H9 (cell line): ENCODE measurements around the gene AGK. TPM values are rescaled to one million over a fixed set of nuclear protein-coding genes. Genes with fewer than 3 reads are reported as not detected.

Experiments
- DNase-seq: peaks from one replicate; pipeline ENCODE4 v3.0.0-alpha.2; 2017
- H2AFZ ChIP-seq: one replicate; pipeline ENCODE4 v1.6.1; 2013; ENCODE audit warnings: mild to moderate bottlenecking, low read length, control low read depth, moderate library complexity
- H2AK5ac ChIP-seq: 2 replicates; pipeline ENCODE4 v1.6.1; 2013; ENCODE audit warnings: low read length, control low read depth, mixed read lengths; ENCODE audit not compliant: insufficient read length
- H2BK120ac ChIP-seq: one replicate; pipeline ENCODE4 v1.6.1; 2013; ENCODE audit warnings: low read depth, mild to moderate bottlenecking, low read length, control low read depth, inconsistent platforms; ENCODE audit not compliant: poor library complexity, severe bottlenecking
- H2BK12ac ChIP-seq: 2 replicates; pipeline ENCODE4 v1.6.1; 2013; ENCODE audit warnings: low read length, control low read depth, mixed read lengths, low read depth; ENCODE audit not compliant: insufficient read length
- H2BK15ac ChIP-seq: 2 replicates; pipeline ENCODE4 v1.6.1; 2013; ENCODE audit warnings: low read depth, low read length, control low read depth
- H2BK20ac ChIP-seq: one replicate; pipeline ENCODE4 v1.6.1; 2013; ENCODE audit warnings: low read depth, mild to moderate bottlenecking, low read length, control low read depth, inconsistent platforms; ENCODE audit not compliant: poor library complexity, severe bottlenecking
- H2BK5ac ChIP-seq: 2 replicates; pipeline ENCODE4 v1.6.1; 2013; ENCODE audit warnings: low read length, control low read depth, mixed read lengths; ENCODE audit not compliant: insufficient read length
- H3K14ac ChIP-seq: 2 replicates; pipeline ENCODE4 v1.6.1; 2013; ENCODE audit warnings: low read length, control low read depth; ENCODE audit not compliant: insufficient read depth
- H3K18ac ChIP-seq: 2 replicates; pipeline ENCODE4 v1.6.1; 2013; ENCODE audit warnings: low read depth, mild to moderate bottlenecking, mixed read lengths, low read length, control low read depth; ENCODE audit not compliant: insufficient read length
- H3K23ac ChIP-seq: 2 replicates; pipeline ENCODE4 v1.6.1; 2013; ENCODE audit warnings: low read length, control low read depth, mixed read lengths, low read depth; ENCODE audit not compliant: insufficient read length
- H3K23me2 ChIP-seq: 2 replicates; pipeline ENCODE4 v1.6.1; 2013; ENCODE audit warnings: low read depth, mild to moderate bottlenecking, mixed read lengths, low read length, control low read depth; ENCODE audit not compliant: insufficient read length, poor library complexity, severe bottlenecking
- H3K27ac ChIP-seq: 2 replicates; pipeline ENCODE4 v1.5.1; 2013; ENCODE audit warnings: low read length, control low read depth, mixed read lengths, low read depth; ENCODE audit not compliant: insufficient read length
- H3K27me3 ChIP-seq: 2 replicates; pipeline ENCODE4 v1.6.1; 2013; ENCODE audit warnings: low read length, control low read depth, inconsistent platforms; ENCODE audit not compliant: insufficient read depth
- H3K4ac ChIP-seq: 2 replicates; pipeline ENCODE4 v1.6.1; 2013; ENCODE audit warnings: low read depth, mild to moderate bottlenecking, control low read depth, inconsistent platforms, low read length, moderate library complexity
- H3K4me1 ChIP-seq: 2 replicates; pipeline ENCODE4 v1.6.1; 2013; ENCODE audit warnings: low read length, control low read depth, inconsistent platforms; ENCODE audit not compliant: insufficient read depth
- H3K4me2 ChIP-seq: 2 replicates; pipeline ENCODE4 v1.6.1; 2013; ENCODE audit warnings: low read length, control low read depth, mixed read lengths; ENCODE audit not compliant: insufficient read length, insufficient read depth
- H3K56ac ChIP-seq: 2 replicates; pipeline ENCODE4 v1.6.1; 2013; ENCODE audit warnings: low read depth, mild to moderate bottlenecking, mixed read lengths, low read length, control low read depth; ENCODE audit not compliant: insufficient read length
- H3K79me1 ChIP-seq: 2 replicates; pipeline ENCODE4 v1.6.1; 2013; ENCODE audit warnings: low read depth, mild to moderate bottlenecking, moderate library complexity, low read length, control low read depth, inconsistent platforms; ENCODE audit not compliant: insufficient read depth, poor library complexity, severe bottlenecking
- H3K79me2 ChIP-seq: 2 replicates; pipeline ENCODE4 v1.6.1; 2013; ENCODE audit warnings: low read length, control low read depth, inconsistent platforms; ENCODE audit not compliant: insufficient read depth
- H3K9ac ChIP-seq: 2 replicates; pipeline ENCODE4 v1.6.1; 2013; ENCODE audit warnings: low read length, control low read depth, mixed read lengths; ENCODE audit not compliant: insufficient read length; ENCODE audit errors: extremely low read depth
- H3K9me3 ChIP-seq: one replicate; pipeline ENCODE4 v1.6.1; 2013; ENCODE audit warnings: low read depth, low read length, inconsistent platforms; ENCODE audit not compliant: control insufficient read depth
- H3T11ph ChIP-seq: one replicate; pipeline ENCODE4 v1.6.1; 2013; ENCODE audit warnings: mild to moderate bottlenecking, low read length, control low read depth, inconsistent platforms
- H4K20me1 ChIP-seq: one replicate; pipeline ENCODE4 v1.6.1; 2013; ENCODE audit not compliant: control insufficient read depth, insufficient read length, insufficient read depth
- H4K5ac ChIP-seq: 2 replicates; pipeline ENCODE4 v1.6.1; 2013; ENCODE audit warnings: low read depth, mild to moderate bottlenecking, mixed read lengths, low read length, control low read depth; ENCODE audit not compliant: insufficient read length
- H4K8ac ChIP-seq: replicated peaks from 2 replicates; pipeline ENCODE4 v1.6.1; 2013; ENCODE audit warnings: low read length, control low read depth, mixed read lengths, low read depth; ENCODE audit not compliant: insufficient read length
- H4K91ac ChIP-seq: 2 replicates; pipeline ENCODE4 v1.6.1; 2013; ENCODE audit warnings: low read depth, mild to moderate bottlenecking, moderate library complexity, mixed read lengths, low read length, control low read depth; ENCODE audit not compliant: insufficient read length
- H3K27ac Mint-ChIP-seq, 3 experiments: 2 replicates in 2 of 3; 3 replicates in 1 of 3; pipeline ENCODE4 v1.8.0; 2020 to 2021; ENCODE audit warnings: mixed read lengths in 3 of 3, mild to moderate bottlenecking in 1 of 3, moderate library complexity in 1 of 3
- H3K27me3 Mint-ChIP-seq: 2 replicates; pipeline ENCODE4 v1.8.0; 2021; ENCODE audit warnings: low read depth, mild to moderate bottlenecking, moderate library complexity, mixed read lengths
- H3K36me3 Mint-ChIP-seq, 3 experiments: 2 replicates in 2 of 3; 3 replicates in 1 of 3; pipeline ENCODE4 v1.8.0; 2020 to 2021; ENCODE audit warnings: low read depth in 3 of 3, mixed read lengths in 3 of 3; ENCODE audit not compliant: insufficient read depth in 1 of 3
- H3K4me1 Mint-ChIP-seq, 2 experiments: 2 replicates each; pipeline ENCODE4 v1.8.0; 2020; ENCODE audit warnings: mixed read lengths in 2 of 2
- H3K4me3 Mint-ChIP-seq, 2 experiments: 2 replicates in 1 of 2; 3 replicates in 1 of 2; pipeline ENCODE4 v1.8.0; 2020 to 2021; ENCODE audit warnings: mild to moderate bottlenecking in 2 of 2, mixed read lengths in 2 of 2, moderate library complexity in 1 of 2
- H3K9me3 Mint-ChIP-seq, 2 experiments: 2 replicates in 1 of 2; 3 replicates in 1 of 2; pipeline ENCODE4 v1.8.0; 2020; ENCODE audit warnings: mild to moderate bottlenecking in 2 of 2, mixed read lengths in 2 of 2, moderate library complexity in 1 of 2
- WGBS: extraction: QIAGEN DNeasy Blood & Tissue Kit; methylation state at CpG from one replicate; pipeline ENCODE4 v1.1.7; 2013; ENCODE audit warnings: missing lambda C conversion rate, low lambda C conversion rate, mixed read lengths; ENCODE audit not compliant: insufficient read length; ENCODE audit errors: extremely low coverage; 5-methylcytosine and 5-hydroxymethylcytosine counted together
- total RNA-seq: library from RNA; stranded (reverse); gene quantifications from 2 replicates; pipeline ENCODE4 v1.2.1, GENCODE V29; 2021
- TF ChIP-seq, protein P1 (sequence below): fragments of 200-600 bp; sonication (generic); conservative IDR thresholded peaks from 3 replicates; pipeline ENCODE4 v1.8.0; 2021; ENCODE audit warnings: antibody characterized with exemption, mild to moderate bottlenecking

AGK gene
- total RNA-seq, 1 experiment from 2014 or later, result 35.1 TPM

DNA sequence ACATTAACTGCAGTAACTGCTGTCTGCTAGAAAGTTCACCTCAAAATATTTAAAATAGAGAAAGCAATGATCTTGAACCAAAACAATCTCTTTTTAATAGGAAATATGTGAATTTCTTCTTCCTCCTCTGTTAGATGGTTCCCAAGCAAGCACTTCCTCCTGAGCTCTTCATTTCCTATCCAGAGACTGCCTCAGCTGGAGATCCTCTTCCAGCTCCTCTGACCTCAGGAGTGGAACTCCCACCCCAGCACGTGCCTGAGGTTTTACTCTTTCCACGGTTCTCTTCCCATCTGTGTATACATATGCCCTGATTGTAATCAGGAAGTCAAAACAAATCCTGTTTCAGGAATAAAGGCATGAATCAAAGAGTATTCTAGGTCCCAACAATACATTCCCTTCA, 145.1 kb downstream of the AGK start:
- TF ChIP-seq, protein P1, sequence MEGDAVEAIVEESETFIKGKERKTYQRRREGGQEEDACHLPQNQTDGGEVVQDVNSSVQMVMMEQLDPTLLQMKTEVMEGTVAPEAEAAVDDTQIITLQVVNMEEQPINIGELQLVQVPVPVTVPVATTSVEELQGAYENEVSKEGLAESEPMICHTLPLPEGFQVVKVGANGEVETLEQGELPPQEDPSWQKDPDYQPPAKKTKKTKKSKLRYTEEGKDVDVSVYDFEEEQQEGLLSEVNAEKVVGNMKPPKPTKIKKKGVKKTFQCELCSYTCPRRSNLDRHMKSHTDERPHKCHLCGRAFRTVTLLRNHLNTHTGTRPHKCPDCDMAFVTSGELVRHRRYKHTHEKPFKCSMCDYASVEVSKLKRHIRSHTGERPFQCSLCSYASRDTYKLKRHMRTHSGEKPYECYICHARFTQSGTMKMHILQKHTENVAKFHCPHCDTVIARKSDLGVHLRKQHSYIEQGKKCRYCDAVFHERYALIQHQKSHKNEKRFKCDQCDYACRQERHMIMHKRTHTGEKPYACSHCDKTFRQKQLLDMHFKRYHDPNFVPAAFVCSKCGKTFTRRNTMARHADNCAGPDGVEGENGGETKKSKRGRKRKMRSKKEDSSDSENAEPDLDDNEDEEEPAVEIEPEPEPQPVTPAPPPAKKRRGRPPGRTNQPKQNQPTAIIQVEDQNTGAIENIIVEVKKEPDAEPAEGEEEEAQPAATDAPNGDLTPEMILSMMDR, result no peak
- Histone ChIP-seq H2BK20ac (no peak overlapping the region), H2BK12ac (no peak overlapping the region), H3K14ac (no peak overlapping the region), H3K27me3 (no peaks in the 10 kb centered on the region), H3K79me1 (peaks cover 3% of the 10 kb centered on the region), H3K9ac (no peak overlapping the region), H3K23me2 (peaks cover 5% of the 10 kb centered on the region), H4K8ac (no peak overlapping the region), H3K23ac (no peak overlapping the region), H2BK15ac (no peak overlapping the region), H3K4ac (no peak overlapping the region), H2AK5ac (no peak overlapping the region), H2BK5ac (no peak overlapping the region), H3T11ph (no peak overlapping the region), H3K79me2 (no peaks in the 10 kb centered on the region), H3K27ac (no peak overlapping the region), H2BK120ac (no peak overlapping the region), H4K5ac (no peak overlapping the region), H4K91ac (no peak overlapping the region), H2AFZ (no peak overlapping the region), H3K4me2 (no peak overlapping the region), H3K9me3 (no peaks in the 10 kb centered on the region), H3K56ac (no peak overlapping the region), H4K20me1 (no peaks in the 10 kb centered on the region), H3K18ac (no peak overlapping the region), H3K4me1 (peaks cover 5% of the 10 kb centered on the region)
- no CpG with 5 or more reads among the region's 2 CpGs for WGBS
- H3K4me3 Mint-ChIP-seq, result no peak overlapping the region
- 0 out of 7 replicates have a peak, but pooled peaks cover 0 to 3% (median 0%) of the 10 kb centered on the region in 3 experiments for H3K36me3 Mint-ChIP-seq
- peaks cover 2% of the 10 kb centered on the region for H3K27me3 Mint-ChIP-seq
- H3K4me1 Mint-ChIP-seq, result peaks cover 64 to 66% of the 10 kb centered on the region in 2 experiments
- H3K9me3 Mint-ChIP-seq, result no peaks in the 10 kb centered on the region
- H3K27ac Mint-ChIP-seq, result peak overlapping the region in 1 of 3 experiments; percentile 11; a peak in 2 of 7 replicates
- no peak for DNase-seq
